Large intestine (tissue), 12 donors: ENCODE measurements around the gene MAMSTR. TPM values are rescaled to one million over a fixed set of nuclear protein-coding genes. Genes with fewer than 3 reads are reported as not detected.
A peak's percentile ranks its signal among the peaks of the same experiment; 100 is the strongest.
"Not testable (repeated sequence)": the region's sequence is repeated elsewhere in the genome, so short reads cannot be mapped to it uniquely, and the experiment has no call there.

ENCODE experiments used
- DNase-seq, 2 donors: peaks; one replicate each; pipeline versions ENCODE4 v3.0.0 to v3.0.0-alpha.2; 2013
- H3K27ac ChIP-seq: one replicate; pipeline ENCODE4 v1.5.1; 2013; ENCODE audit warnings: low read length
- H3K27me3 ChIP-seq: 2 replicates; pipeline ENCODE4 v1.6.1; 2013; ENCODE audit warnings: low read length; ENCODE audit not compliant: control insufficient read depth, insufficient read depth
- H3K36me3 ChIP-seq: 2 replicates; pipeline ENCODE4 v1.6.1; 2013; ENCODE audit warnings: low read length; ENCODE audit not compliant: control insufficient read depth, insufficient read depth
- H3K4me1 ChIP-seq: one replicate; pipeline ENCODE4 v1.6.1; 2013; ENCODE audit warnings: low read length; ENCODE audit not compliant: control insufficient read depth, insufficient read depth
- H3K4me3 ChIP-seq: one replicate; pipeline ENCODE4 v1.5.1; 2013; ENCODE audit warnings: low read length
- H3K9me3 ChIP-seq: one replicate; pipeline ENCODE4 v1.6.1; 2013; ENCODE audit warnings: mild to moderate bottlenecking, low read depth, low read length, moderate library complexity; ENCODE audit not compliant: control insufficient read depth
- WGBS: methylation state at CpG from one replicate; pipeline ENCODE4 v1.1.5; 2013; ENCODE audit warnings: low lambda C conversion rate; ENCODE audit not compliant: insufficient coverage; 5-methylcytosine and 5-hydroxymethylcytosine counted together
- long read RNA-seq, 11 donors: transcript quantifications; one replicate each; lab custom pipeline, GENCODE V29; 2026
- polyA plus RNA-seq: library from polyadenylated mRNA; unstranded; fragments of 120-200 nt; gene quantifications from one replicate; pipeline ENCODE4 v1.2.1, GENCODE V29; 2013

Gene MAMSTR
- polyA plus RNA-seq, result 4.1 TPM
- long read RNA-seq, donor 1, result 0 reads
- long read RNA-seq, donor 2, result 0 reads
- long read RNA-seq, donor 3, result 0 reads
- long read RNA-seq, donor 4, result 0 reads
- long read RNA-seq, donor 5, result 0 reads
- long read RNA-seq, donor 6, result 0 reads
- long read RNA-seq, donor 7, result 0 reads
- long read RNA-seq, donor 8, result 0 reads
- long read RNA-seq, donor 9, partial matches to known transcripts, result 0 of 1 reads
- long read RNA-seq, donor 9, other reads (novel, unspliced or antisense), result 0 of 1 reads
- long read RNA-seq, donor 10, result 0 reads
- long read RNA-seq, donor 11, result 0 reads

DNA sequence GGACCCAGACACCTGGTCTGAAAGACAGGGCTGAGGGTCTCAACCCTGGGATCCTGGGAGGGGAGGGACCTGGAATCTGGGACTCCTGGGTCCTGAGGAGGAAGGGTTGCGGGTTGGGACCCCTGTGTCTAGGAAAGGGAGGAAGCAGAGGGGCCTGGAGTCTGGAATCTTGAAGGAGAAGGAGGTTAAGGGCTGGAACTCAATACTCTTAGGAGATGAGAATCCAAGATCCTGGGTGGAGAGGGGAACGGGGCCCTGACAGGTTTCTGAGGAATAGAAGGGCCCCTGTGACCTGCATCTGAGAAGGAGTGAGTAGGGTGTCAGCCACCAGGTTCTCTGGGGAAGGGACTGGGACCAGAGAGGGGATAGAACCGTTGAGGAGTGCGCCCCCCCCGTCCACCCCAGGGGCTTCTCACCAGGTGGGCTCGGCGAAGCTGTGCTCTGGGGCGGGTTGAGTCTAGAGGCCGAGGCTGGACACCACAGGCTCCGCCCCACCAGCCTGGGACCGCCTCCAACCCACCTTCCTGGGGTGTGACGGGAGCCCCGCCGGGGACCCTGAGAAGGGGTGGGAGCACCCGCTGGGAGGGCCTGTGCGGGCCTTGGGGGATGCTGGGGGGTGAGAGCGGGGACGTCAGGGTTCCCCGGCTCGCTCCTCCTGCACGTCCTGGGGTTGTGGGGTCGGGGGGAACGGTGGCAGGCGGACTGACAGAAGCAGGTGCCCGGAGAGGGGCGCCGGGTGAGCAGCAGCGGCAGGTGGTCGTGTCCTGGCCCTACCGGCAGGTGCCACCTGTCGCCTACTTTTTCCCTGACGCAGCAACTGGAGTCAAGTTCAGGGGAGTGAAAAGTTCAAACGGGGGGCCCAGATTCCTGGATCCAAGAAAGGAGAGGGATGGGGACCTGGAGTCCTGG lies at the start of gene MAMSTR:
MAMSTR (minus strand) TSS at position 463 of the 909 bp plus-strand sequence. CDS start 694 bp downstream, outside the sequence.
- Histone ChIP-seq H3K9me3 (peaks cover under 1% of the 10 kb centered on the region), H3K4me3 (peak within 1 kb of the TSS; percentile 48), H3K4me1 (peaks cover 42% of the 10 kb centered on the region), H3K27ac (peak within 1 kb of the TSS; percentile 65), H3K36me3 (no peaks in the 10 kb centered on the region), H3K27me3 (no peaks in the 10 kb centered on the region)
- WGBS, result 33% methylated on average over 1 of the region's 33 CpGs
- peak in 1 of 2 donors; percentile 59 for DNase-seq

GRCh38 chr19:48768994-48769713 lies 49.6 kb upstream of the MAMSTR start:
- Histone ChIP-seq H3K4me1 (no peaks in the 10 kb centered on the region), H3K4me3 (no peak overlapping the region), H3K27me3 (no peaks in the 10 kb centered on the region), H3K36me3 (no peaks in the 10 kb centered on the region), H3K27ac (no peak overlapping the region), H3K9me3 (no peaks in the 10 kb centered on the region)
- no peak for DNase-seq
- 100% methylated on average over 2 of the region's 11 CpGs for WGBS

- H3K27me3 ChIP-seq, H3K36me3 ChIP-seq, H3K4me1 ChIP-seq, H3K9me3 ChIP-seq, H3K4me3 ChIP-seq, H3K27ac ChIP-seq, DNase-seq: not testable (repeated sequence)
- WGBS, result no CpG with 5 or more reads among the region's 6 CpGs
These were observed 48.7 kb upstream of the MAMSTR start for GRCh38 chr19:48768171-48768753.

DNA sequence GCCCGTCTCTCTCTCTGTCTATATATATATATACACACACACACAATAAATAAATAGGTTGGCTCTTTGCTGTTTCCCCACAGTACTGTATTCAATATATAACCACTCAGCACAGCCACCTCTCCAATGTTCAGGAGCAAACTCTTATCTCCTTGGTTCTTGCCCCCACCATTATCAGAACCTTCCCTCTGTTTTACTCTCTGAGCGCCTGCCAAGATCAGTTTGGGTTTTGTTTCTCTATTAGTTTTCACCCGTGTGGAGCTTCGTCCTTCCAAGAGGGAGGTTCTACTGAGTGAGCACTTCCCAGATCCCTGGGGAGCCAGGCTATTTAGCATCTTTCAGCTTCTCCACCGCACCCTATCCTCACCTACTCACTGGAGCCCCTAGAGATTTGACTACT lies 46.3 kb upstream of the MAMSTR start:
- not testable (repeated sequence) for H3K4me1 ChIP-seq, H3K4me3 ChIP-seq, H3K36me3 ChIP-seq, DNase-seq, H3K27ac ChIP-seq, H3K9me3 ChIP-seq
- no CpG with 5 or more reads among the region's 5 CpGs for WGBS
- peaks cover 12% of the 10 kb centered on the region for H3K27me3 ChIP-seq

- Histone ChIP-seq H3K4me3 (no peak overlapping the region), H3K4me1 (no peaks in the 10 kb centered on the region), H3K9me3 (no peaks in the 10 kb centered on the region), H3K27ac (no peak overlapping the region), H3K36me3 (no peaks in the 10 kb centered on the region), H3K27me3 (peaks cover 12% of the 10 kb centered on the region)
- peak in 1 of 2 donors; percentile 32 for DNase-seq
- WGBS, result no CpG with 5 or more reads among the region's 16 CpGs
These were observed 41.1 kb upstream of the MAMSTR start for GRCh38 chr19:48760504-48761205.

DNA sequence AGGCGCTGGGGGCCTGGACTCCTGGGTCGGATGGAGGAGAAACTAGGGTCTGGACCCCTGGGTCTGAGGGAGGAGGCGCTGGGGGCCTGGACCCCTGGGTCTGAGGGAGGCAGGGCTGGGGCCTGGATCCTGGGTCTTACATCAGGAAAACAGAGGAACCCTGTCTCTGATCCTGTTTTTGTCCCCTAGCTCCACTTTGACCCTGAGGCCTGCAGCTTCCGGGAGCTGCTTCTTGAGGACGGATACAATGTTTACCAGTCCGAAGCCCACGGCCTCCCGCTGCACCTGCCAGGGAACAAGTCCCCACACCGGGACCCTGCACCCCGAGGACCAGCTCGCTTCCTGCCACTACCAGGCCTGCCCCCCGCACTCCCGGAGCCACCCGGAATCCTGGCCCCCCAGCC lies 38.2 kb upstream of the MAMSTR start:
- Histone ChIP-seq H3K27me3 (peaks cover 21% of the 10 kb centered on the region), H3K36me3 (no peaks in the 10 kb centered on the region), H3K4me1 (peaks cover 9% of the 10 kb centered on the region), H3K27ac (no peak overlapping the region), H3K4me3 (no peak overlapping the region), H3K9me3 (peaks cover 3% of the 10 kb centered on the region)
- WGBS, result no CpG with 5 or more reads among the region's 14 CpGs
- no peak for DNase-seq

DNA sequence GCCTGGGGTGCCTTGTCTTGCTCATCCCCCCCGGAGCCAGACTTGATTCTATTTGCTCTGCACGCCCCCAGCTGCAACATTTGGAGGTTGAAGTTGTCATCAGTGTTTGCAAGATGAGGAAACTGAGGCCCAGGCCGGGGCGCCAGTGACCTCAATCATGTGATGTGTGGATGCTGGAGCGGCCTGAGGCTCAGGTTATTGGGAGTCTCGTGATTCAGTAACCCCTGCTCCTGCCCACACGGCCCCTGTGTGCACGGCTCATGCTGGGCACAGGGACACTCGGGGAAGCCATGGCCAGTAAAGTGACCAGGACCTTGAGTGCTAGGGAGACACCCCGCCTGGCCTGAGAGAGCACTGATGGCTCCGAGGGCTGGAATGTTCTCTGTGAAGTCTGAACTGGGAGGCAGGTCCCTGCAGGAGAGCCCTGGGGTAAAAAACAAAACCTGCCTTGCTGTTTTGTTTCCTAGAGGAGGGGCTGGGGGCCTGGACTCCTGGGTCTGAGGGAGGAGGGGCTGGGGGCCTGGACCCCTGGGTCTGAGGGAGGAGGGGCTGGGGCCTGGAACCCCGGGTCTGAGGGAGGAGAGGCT lies 37.7 kb upstream of the MAMSTR start:
- H3K27me3 ChIP-seq, result peaks cover 24% of the 10 kb centered on the region
- WGBS, result no CpG with 5 or more reads among the region's 12 CpGs
- DNase-seq, result no peak

DNA sequence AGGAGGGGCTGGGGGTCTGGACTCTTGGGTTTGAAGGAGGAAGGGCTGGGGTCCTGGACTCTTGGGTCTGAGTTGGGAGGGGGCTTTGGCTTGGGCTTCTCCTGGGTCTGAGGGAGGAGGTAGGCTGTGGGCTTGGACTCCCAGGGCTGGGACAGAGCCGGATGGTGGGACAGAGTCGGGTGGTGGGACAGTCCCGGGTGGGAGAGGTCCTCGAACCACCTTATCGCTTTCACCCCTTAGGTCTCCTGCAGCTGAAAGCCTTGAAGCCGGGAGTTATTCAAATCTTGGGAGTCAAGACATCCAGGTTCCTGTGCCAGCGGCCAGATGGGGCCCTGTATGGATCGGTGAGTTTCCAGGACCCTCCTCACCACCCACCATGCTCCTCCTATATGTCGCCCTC lies 37.2 kb upstream of the MAMSTR start:
- H3K9me3 ChIP-seq, result peaks cover 4% of the 10 kb centered on the region
- WGBS, result no CpG with 5 or more reads among the region's 9 CpGs
- H3K36me3 ChIP-seq, result no peaks in the 10 kb centered on the region
- no peak overlapping the region for H3K27ac ChIP-seq
- H3K4me3 ChIP-seq, result no peak overlapping the region
- peaks cover 25% of the 10 kb centered on the region for H3K27me3 ChIP-seq
- DNase-seq, result no peak
- H3K4me1 ChIP-seq, result peaks cover 13% of the 10 kb centered on the region

More for the DNA sequence above, 37.7 kb upstream of the MAMSTR start:
- peaks cover 4% of the 10 kb centered on the region for H3K9me3 ChIP-seq
- peaks cover 11% of the 10 kb centered on the region for H3K4me1 ChIP-seq
- no peak overlapping the region for H3K4me3 ChIP-seq
- H3K36me3 ChIP-seq, result no peaks in the 10 kb centered on the region
- H3K27ac ChIP-seq, result no peak overlapping the region

GRCh38 chr19:48756212-48756611 lies 36.7 kb upstream of the MAMSTR start:
- H3K27ac ChIP-seq, result no peak overlapping the region
- H3K4me1 ChIP-seq, result peaks cover 13% of the 10 kb centered on the region
- peaks cover 4% of the 10 kb centered on the region for H3K9me3 ChIP-seq
- H3K4me3 ChIP-seq, result no peak overlapping the region
- WGBS, result no CpG with 5 or more reads among the region's 11 CpGs
- DNase-seq, result no peak
- peaks cover 26% of the 10 kb centered on the region for H3K27me3 ChIP-seq
- H3K36me3 ChIP-seq, result no peaks in the 10 kb centered on the region
